Hepatic stellate cell (primary cell): ENCODE data around the gene SORBS2.
"Not testable (repeated sequence)": the region's sequence is repeated elsewhere in the genome, so short reads cannot be mapped to it uniquely, and the experiment has no call there.

Experiments
- DNase-seq: peaks from one replicate; pipeline ENCODE4 v3.0.0; 2011; ENCODE audit warnings: low spot score

Gene SORBS2, protein sequence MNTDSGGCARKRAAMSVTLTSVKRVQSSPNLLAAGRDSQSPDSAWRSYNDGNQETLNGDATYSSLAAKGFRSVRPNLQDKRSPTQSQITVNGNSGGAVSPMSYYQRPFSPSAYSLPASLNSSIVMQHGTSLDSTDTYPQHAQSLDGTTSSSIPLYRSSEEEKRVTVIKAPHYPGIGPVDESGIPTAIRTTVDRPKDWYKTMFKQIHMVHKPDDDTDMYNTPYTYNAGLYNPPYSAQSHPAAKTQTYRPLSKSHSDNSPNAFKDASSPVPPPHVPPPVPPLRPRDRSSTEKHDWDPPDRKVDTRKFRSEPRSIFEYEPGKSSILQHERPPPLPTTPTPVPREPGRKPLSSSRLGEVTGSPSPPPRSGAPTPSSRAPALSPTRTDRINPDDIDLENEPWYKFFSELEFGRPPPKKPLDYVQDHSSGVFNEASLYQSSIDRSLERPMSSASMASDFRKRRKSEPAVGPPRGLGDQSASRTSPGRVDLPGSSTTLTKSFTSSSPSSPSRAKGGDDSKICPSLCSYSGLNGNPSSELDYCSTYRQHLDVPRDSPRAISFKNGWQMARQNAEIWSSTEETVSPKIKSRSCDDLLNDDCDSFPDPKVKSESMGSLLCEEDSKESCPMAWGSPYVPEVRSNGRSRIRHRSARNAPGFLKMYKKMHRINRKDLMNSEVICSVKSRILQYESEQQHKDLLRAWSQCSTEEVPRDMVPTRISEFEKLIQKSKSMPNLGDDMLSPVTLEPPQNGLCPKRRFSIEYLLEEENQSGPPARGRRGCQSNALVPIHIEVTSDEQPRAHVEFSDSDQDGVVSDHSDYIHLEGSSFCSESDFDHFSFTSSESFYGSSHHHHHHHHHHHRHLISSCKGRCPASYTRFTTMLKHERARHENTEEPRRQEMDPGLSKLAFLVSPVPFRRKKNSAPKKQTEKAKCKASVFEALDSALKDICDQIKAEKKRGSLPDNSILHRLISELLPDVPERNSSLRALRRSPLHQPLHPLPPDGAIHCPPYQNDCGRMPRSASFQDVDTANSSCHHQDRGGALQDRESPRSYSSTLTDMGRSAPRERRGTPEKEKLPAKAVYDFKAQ (N-terminal part only)

DNA sequence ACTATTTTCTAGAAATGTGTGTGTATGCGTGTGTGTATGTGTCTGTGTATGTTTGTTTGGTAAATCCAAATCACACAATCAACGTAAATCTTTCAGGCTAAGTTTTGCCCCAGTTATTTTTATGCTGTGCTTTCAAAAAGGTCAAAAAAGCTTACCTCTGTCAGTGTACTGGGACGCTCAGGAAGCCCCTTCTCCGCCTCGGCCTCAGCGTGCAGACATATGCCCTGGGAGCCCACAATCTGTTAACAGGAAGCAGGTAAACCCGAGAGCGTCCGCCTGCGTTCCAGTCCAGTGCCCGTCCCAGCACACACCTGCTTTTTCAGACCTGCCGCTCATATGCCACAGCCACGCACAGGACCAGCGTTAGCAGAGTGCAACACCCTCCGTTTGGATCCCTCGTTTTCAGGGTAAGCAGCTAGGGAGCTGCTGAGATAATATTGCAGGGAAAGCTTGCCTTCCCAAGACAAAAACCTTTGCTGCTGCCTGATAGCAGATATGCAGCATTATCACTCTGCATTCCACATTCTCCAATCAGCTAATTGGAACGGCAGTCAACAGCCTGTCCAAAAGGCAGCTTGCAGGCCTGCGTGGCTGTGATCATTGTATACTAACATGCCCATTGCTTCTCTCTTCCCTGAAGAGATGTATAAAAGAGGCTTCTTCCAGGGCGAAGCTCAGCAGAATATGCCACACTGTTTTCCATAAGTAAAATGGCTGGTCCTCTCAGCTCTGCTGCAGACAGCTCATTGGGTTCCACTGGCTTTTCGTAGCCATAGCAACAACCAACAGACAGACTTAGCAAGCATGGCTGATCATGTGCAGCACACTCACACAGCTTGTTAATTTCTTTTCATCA is at the start of gene SORBS2:
SORBS2 (minus strand) TSS at position 686 of the 856 bp plus-strand sequence. CDS start 121,623 bp downstream, outside the sequence.
- DNase-seq, result no peak

DNA sequence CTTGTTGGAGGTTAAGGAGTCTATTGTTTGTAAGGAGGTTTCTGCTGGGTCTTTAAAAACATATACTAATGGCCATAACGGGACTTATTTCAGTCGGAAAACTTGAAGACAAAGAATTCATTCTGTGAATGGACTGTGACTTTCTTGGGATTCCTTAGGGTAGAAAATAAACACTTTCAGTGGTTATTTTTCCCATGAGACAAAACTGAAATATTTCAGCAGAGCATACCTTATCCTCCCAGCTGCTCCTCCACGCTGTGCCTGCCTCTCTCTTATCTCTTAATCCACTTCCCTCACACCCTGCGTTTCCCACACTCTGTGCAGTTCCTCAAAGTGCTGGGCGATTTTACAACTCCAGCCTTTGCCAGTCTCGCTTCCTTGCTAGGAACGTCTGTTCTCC is 47.1 kb upstream of the SORBS2 start:
- no peak for DNase-seq

DNA sequence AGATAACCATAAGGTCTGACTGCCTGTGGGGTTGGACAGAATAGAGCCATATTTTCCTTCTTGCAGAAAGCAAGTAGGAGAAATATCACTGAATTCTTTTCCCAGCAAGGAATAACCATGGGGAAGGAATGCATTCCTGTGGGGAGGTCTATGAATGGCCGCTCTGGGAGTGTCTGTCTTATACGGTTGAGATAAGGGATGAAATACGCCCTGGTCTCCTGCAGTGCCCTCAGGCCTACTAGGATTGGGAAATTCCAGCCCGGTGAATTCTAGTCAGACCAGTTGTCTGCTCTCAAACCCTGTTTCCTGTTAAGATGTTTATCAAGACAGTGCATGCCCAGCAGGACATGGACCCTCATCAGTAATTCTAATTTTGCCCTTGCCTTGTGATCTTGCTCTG is 45.6 kb upstream of the SORBS2 start:
- not testable (repeated sequence) for DNase-seq

DNA sequence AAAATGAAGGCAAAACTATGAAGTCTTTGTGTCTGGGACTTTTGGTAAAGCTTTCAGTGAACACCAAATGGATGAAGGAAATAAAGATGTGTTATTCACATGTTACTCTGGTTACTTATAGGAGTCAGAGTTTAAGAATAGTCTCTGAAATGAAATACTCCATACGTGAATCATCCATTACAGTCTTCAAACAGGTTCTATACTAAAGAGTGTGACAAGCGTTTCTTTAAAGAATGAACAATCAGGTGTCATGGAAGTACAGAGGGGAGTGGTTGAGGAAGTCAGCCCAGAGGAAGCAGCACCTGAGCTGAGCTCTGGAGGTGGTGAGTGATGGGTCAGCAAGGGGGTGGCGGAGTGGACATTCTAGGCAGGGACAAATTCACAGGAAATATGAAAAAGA is 41.8 kb upstream of the SORBS2 start:
- no peak for DNase-seq

DNA sequence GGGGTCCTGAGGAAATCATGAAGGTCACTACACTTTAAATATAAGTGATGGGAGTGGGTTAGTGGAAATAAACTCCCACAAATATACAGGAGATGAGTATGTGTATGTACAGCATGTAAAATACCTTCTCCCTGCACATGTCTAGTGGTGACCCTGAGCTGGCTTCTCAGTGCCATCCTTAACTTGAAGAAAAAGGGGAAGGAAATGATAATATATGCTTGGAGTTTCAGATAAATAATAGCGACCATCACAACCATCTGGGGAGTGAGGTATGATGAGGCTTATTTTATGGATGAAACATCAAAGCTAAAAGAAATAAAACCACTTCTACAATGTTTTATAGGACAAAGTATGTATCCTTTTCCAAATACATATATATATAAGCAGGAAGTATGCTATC is 41.0 kb upstream of the SORBS2 start:
- no peak for DNase-seq

DNA sequence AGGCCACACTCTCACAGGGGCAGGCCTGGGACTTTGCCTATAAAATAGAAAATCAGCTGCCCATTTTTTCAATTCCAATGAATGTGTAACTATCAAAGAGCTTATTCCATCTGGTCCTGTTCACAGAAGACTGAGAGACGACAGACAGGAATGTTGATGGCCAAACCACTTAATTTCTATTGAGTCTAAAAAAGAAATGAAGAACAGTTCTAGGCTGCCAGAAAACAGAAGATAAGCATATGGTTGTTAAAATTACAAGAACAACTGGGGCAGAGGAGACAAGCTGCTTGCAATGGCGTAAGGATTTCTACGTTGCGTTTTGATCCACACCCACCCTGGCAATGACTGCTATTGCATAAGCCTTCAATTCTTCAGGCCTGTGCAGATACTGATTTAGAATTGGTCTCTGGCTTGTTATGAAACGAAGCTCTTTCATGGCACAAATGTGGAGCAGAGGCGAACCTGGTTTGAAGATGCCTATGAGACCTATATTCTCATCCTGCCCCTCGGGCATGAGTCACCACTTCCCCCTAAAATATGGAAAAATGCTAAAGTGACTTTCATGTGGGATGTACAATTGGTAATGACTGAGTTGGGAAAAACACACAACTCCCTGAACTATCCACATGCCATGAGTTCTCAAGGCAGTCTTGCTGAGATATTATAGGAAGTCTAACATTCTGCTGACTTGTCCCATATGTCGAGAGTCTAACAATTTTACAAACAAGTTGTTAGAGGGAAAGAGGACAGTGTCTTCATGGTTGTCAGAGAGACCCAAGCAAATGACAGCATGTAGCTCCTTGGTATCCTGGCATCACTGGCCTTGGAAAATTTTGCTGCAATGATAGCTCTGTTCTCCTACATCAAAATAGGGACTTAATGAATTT is 37.9 kb upstream of the SORBS2 start:
- DNase-seq, result no peak

DNA sequence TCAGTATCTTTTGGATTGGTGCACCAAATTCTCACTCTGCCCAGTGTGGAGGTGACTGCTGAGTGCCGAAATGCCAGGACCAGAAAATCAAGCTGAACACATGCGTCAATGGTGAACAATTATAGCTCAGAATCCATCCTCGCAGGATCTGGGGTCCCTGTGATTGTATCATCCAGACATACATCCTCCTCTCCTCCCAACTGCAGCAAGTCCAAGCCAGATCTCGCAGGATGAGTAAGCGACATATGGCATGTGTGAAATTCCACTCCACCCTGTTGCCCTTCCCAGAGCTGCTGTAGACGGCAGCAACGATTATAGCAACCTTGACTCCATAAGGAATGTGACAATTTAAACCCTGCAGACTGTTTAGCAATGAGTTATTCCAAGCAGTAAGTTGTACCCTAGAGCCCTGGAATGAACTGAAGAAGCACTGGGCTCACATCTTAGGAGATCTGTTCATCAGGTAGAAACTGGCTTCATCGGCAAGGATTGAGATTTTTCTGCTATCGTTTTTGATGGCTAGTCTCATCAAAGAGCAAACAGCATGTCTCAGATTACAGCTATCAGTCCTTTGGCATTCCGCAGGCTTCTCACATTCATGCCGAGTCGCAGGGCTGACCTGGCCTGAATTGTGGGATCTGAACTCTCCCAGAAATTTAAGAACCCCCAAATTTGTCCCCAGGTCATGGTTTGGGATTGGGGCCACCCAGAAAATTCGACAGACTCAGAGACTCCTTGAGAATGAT is 35.5 kb upstream of the SORBS2 start:
- DNase-seq, result peak; percentile 31

DNA sequence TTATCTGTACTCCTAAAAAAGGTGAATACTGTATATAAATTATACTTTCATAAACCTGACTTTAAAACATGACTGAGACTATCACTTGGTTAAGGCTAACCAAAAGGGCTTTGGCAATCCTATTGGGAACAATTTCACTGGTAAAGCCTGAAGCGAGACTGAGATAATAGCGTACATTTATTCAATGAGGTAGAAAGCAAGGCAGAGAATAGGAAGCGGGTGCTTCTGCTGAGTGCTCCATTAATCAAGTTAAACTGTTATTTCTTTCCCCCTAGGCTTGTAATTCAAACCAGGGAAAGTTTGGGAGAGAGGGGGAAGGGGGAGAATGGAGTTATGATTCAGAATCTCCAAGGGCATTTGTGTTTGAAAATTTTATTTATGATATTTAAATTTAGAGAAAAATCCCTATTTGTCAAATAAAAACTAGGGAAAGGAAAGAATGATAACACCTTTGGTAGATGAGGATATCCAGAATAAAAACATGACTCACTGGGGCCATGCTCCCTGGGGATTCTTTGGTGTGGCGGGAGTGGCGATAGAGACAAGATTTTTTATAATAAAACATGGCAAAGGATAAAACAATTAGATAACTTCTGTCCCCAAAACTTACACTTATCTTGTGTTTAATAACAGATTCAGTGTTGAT is 34.6 kb upstream of the SORBS2 start:
- no peak for DNase-seq

DNA sequence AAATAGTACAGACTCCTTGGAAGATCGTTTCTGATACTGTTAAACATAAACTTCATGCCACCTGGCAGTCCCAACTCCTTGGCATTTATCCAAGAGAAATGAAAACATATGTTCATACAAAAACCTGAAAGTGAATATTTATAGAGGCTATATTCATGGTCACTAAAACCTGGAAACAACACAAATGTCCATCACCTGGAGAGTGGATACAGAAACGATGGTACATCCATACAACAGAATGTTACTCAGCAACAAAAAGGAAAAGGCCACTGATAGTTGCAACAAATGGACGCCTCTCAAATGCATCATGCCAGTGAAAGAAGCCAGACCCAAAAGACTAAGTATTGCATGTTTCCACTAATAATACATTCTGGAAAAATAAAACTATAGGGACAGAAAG is 34.0 kb upstream of the SORBS2 start:
- DNase-seq, result no peak

DNA sequence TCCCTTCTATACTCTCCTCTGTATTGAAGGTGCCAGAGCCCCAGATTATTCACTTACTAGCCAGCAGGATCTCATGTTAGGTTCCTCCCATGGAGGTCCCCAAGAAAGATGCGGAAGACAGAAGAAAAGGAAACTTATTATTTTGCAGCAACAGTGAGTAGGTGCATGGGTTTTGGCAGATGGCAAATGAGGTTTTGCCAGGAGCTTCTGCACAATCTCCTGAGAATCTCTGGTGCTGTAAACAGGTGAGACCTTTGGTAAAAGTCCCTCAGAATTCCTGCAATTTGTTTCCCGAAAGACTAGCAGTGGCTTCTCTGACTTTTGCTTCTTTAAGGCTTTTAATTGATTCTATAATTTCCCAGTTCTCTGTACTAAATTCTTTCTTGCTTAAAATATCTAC is 29.5 kb upstream of the SORBS2 start:
- DNase-seq, result no peak

DNA sequence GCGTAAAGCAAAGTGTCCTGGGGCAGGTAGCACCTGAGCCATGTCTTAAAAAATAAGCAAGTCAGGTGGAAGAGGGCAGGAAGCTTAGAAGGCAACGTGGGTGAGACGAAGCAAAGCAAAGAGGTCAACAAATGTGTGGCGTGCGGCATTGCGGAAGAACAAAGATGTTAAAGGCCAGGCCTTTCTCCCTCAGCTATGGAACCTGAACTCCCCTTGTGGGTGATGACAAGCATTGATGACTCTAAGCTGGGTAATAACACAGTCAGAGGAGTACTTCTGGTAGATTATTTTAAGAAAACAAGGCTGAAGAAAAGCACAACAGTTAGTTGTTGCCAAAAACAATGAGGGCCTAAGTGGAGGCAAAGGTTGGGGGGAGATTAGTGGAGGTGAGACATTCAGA is 29.0 kb upstream of the SORBS2 start:
- DNase-seq, result no peak

DNA sequence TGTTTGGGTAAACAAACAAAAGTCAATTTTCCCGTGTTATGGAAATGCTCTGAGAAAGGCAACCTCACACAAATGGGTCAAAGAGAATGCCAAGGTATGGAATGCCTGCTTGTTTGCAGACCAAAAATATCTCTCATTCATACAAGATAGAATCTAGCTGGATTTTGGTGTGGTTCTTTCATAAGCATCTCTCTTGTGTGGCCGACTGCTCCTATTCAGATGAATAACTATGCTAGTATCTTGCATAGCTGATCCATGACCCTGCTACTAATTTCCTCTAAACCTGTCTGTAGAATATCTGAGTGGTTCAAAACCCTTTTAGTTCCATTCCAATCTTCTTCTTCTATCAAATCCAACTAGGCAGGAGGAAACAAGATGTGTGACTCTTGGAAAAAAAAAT is 28.2 kb upstream of the SORBS2 start:
- no peak for DNase-seq

DNA sequence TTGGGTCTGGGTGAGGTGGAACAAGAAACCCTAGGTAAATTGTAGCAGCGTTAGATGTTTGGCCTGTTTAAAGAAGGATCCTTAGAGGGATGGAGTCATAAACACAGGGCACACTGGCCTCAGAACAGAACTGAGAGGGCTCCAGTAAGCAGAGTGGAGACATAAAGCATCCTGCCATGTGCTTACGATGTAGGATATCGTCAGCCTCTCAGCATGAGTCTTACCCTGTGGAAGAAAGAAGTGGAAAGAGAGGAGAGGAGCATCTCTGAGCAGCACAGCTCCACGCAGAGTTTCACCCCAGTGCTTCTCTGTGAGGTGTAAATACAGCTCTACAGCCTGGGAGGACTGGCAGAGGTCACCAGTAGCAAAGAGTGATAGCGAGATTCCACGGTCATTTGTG is 27.8 kb upstream of the SORBS2 start:
- no peak for DNase-seq

DNA sequence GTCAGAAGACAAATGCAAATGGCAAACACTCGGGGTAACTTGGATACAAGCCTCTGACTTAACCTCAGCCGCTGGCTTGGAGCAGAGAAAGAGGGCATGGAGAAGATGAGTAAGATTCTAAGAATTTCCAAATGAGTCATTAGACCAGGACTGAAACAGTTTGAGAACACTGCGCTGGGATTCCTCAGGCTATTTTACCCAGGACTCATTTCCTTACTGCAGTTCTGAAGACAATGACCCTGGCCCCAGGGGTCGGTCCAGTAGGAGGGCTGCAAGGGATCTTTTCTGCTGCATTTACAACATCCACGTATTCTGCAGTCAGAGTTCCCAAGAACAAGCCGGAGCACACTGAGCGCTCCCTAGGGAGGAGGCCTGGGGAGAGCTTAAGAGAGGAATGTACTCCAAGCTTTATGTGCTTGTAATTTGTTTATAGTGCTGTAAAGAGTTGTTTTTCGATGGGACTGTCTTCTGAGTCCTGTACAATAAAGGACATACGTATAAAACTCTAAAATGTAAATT is 27.3 kb upstream of the SORBS2 start:
- peak; percentile 77 for DNase-seq

DNA sequence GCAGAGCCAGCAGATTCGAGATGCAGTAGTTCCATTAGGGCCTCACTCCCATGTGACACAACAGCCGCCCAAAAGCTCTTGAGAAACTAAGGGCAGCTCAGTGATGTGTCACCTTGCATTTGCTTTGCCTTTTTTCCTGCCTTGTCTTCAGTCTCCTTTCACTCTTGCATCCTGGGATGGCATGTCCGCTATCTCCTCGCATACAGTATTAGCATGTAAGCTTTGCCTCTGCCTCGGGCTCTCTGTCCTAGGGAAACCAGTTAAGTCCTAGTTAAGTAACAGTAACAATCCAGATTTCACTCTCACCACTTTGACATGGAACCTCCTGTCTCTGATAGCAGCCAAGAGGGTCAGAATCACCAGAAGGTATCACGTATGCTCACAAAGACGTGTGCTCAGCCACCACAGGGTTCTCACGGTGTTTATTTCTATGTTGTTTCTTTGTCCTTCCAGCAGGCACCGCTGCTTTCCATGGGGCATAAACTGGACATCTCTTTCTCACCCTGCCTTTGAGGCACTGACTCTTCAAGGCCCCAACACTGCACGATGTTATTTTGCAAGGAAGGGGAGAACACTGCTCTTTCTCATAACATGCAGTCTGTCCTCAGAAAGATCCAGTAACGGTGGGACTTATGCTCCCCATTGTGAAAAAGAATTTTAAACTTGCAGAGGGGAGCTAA is 26.7 kb upstream of the SORBS2 start:
- DNase-seq, result no peak

DNA sequence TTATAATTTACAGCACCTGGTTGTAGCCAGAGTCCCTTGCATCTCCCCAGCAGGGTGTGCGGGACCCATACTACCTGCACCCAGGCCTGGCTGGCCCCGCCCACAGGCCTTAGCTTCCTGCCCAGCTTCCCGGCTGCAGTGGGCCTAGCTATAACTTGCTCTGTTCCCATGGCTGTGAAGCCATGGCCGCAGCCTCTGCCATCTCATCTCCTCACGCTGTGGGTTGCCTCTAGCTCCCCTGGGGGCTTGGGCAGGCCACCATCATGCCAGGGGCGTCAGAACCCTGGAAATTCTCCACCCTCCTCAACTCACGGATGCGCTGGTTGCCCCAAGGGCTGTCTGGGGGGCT is 26.1 kb upstream of the SORBS2 start:
- no peak for DNase-seq

DNA sequence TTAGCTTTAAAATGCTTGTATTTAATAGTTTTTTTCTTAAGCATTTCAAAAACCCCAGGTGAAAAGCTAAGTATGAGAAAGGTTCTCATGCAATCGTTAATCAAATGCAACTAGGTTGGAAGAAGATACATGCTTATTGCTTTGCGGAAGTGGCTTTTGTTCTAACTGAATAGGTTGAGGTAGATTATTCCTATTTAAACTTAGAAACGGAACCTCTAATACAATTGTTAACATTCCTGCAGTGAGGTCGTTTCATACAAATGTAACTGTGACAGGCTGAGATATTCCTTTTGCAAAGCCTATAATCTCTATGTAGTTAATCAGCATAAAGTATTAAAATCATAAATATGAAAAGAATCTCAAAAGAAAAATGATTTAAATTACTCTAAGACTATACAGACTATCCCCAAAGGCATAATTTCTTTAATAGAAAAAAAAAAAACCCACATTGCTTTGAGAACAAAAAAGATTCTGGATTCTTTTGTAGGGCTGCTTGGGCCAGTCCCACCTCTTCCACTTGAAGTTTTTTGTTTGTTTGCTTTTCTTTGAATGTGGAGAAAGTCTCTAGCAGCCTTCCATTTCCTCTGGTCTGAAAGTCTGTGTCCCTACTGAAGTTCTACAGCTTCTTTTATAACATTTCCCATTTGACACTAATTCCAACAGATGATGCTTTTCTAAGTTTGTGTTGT is 25.6 kb upstream of the SORBS2 start:
- DNase-seq, result no peak
